K562 (cell line): ENCODE data around the gene SC5D. TPM values are rescaled to one million over a fixed set of nuclear protein-coding genes. Genes with fewer than 3 reads are reported as not detected.

ENCODE experiments used
- ATAC-seq: fragments of 200-7000 bp; cut with Tn5 transposase; 3 replicates; pipeline ENCODE4 v1.9.1; 2020; ENCODE audit warnings: moderate library complexity
- BruUV-seq: library from RNA; stranded (reverse); fragments of 400-500 nt; replicated peaks from 2 replicates; lab custom pipeline; 2021; lab: Mats Ljungman, UMichigan
- CTCF ChIA-PET: fragments of 300-600 bp; formaldehyde crosslinking; extraction: SDS; loops from one replicate; lab custom pipeline; 2021; ENCODE audit warnings: low intra/inter-chr PET ratio; lab: Yijun Ruan, JAX
- POLR2A ChIA-PET: fragments of 300-600, 350-650 bp; sonication (Branson Sonifier 250); formaldehyde crosslinking; extraction: SDS; loops from one replicate; lab custom pipeline; 2021; ENCODE audit warnings: antibody characterized with exemption, inconsistent platforms; lab: Yijun Ruan, JAX
- DNase-seq, 4 experiments: peaks; one replicate each; pipeline versions ENCODE4 v3.0.0 to v3.0.0-alpha.2; 2011 to 2018; ENCODE audit warnings: low spot score in 3 of 4, mixed read lengths in 3 of 4; ENCODE audit errors: extremely low read depth in 1 of 4
- FAIRE-seq: peaks from 2 replicates; lab custom pipeline; 2011; peaks lifted over from hg19 to GRCh38; lab: Jason Lieb, UNC
- H2AFZ ChIP-seq: 2 replicates; pipeline ENCODE4 v1.6.0; 2011; ENCODE audit warnings: low read depth, low read length, control low read depth, inconsistent platforms
- H3K27ac ChIP-seq: fragments of 200-600 bp; 3 replicates; pipeline ENCODE4 v1.8.0; 2011; ENCODE audit warnings: low read depth, mild to moderate bottlenecking, control low read depth, inconsistent platforms, low read length, moderate library complexity, mixed read lengths; ENCODE audit errors: extremely low read depth
- H3K27me3 ChIP-seq, 2 experiments: fragments of 300-600 bp in 1 of 2; 2 replicates in 1 of 2; 3 replicates in 1 of 2; pipeline versions ENCODE4 v1.6.0 to v1.8.0; 2011; ENCODE audit warnings: inconsistent platforms in 2 of 2, low read length in 2 of 2, mild to moderate bottlenecking in 1 of 2, mixed read lengths in 1 of 2, moderate library complexity in 1 of 2; ENCODE audit not compliant: control insufficient read depth in 2 of 2, insufficient read depth in 2 of 2
- H3K36me3 ChIP-seq: fragments of 300-600 bp; 3 replicates; pipeline ENCODE4 v1.8.0; 2011; ENCODE audit warnings: mild to moderate bottlenecking, low read length, inconsistent platforms; ENCODE audit not compliant: control insufficient read depth, insufficient read depth
- H3K4me1 ChIP-seq, 2 experiments: fragments of 200-600 bp in 1 of 2; replicated peaks in 1 of 2; 2 replicates in 1 of 2; 3 replicates in 1 of 2; pipeline versions ENCODE4 v1.5.1 to v1.8.0; 2011; ENCODE audit warnings: inconsistent platforms in 2 of 2, low read length in 2 of 2, mild to moderate bottlenecking in 1 of 2, mixed read lengths in 1 of 2, moderate library complexity in 1 of 2; ENCODE audit not compliant: control insufficient read depth in 2 of 2, insufficient read depth in 2 of 2
- H3K4me2 ChIP-seq: 2 replicates; pipeline ENCODE4 v1.6.1; 2011; ENCODE audit warnings: low read length, control low read depth, inconsistent platforms, mixed read lengths; ENCODE audit not compliant: insufficient read depth
- H3K4me3 ChIP-seq: fragments of 200-600 bp; sonication (generic), shearing (Covaris generic); 2 replicates; pipeline ENCODE4 v1.5.1; 2016; ENCODE audit warnings: control low read depth, inconsistent platforms
- H3K79me2 ChIP-seq: fragments of 200-600 bp; 3 replicates; pipeline ENCODE4 v1.8.0; 2011; ENCODE audit warnings: low read length, inconsistent platforms; ENCODE audit not compliant: control insufficient read depth, insufficient read depth
- H3K9ac ChIP-seq, 2 experiments: 2 replicates each; pipeline versions ENCODE4 v1.6.0 to v1.6.1; 2011; ENCODE audit warnings: low read depth in 2 of 2, low read length in 2 of 2, control low read depth in 1 of 2, inconsistent platforms in 1 of 2, mild to moderate bottlenecking in 1 of 2, mixed read lengths in 1 of 2; ENCODE audit not compliant: insufficient read depth in 1 of 2
- H3K9me1 ChIP-seq: one replicate; pipeline ENCODE4 v1.6.0; 2011; ENCODE audit warnings: inconsistent platforms, mild to moderate bottlenecking, low read length, moderate library complexity; ENCODE audit not compliant: control insufficient read depth, insufficient read depth
- H3K9me3 ChIP-seq: replicated peaks from 2 replicates; pipeline ENCODE4 v1.5.1; 2011; ENCODE audit warnings: low read depth, low read length, inconsistent platforms; ENCODE audit not compliant: control insufficient read depth, insufficient read depth
- H4K20me1 ChIP-seq: replicated peaks from 2 replicates; pipeline ENCODE4 v1.6.1; 2011; ENCODE audit warnings: low read length, inconsistent platforms, mixed read lengths; ENCODE audit not compliant: control insufficient read depth, insufficient read depth
- CCAR2 ChIP-seq: fragments of 200-400 bp; formaldehyde crosslinking; IDR thresholded peaks from 2 replicates; pipeline ENCODE4 v1.6.1; 2017; ENCODE audit warnings: mild to moderate bottlenecking, low read depth, low read length
- HNRNPL ChIP-seq: fragments of 200-400 bp; formaldehyde crosslinking; IDR thresholded peaks from 2 replicates; pipeline ENCODE4 v1.6.1; 2017; ENCODE audit warnings: low read depth, mild to moderate bottlenecking, low read length
- KDM1A ChIP-seq, 2 experiments: fragments of 450-650 bp; IDR thresholded peaks; 2 replicates each; pipeline ENCODE4 v1.6.1; 2016; ENCODE audit warnings: mild to moderate bottlenecking in 2 of 2
- MTA1 ChIP-seq: fragments of 450-650 bp; IDR thresholded peaks from 2 replicates; pipeline ENCODE4 v1.6.1; 2017; ENCODE audit warnings: borderline replicate concordance
- PCBP1 ChIP-seq: fragments of 200-400 bp; formaldehyde crosslinking; IDR thresholded peaks from 2 replicates; pipeline ENCODE4 v1.6.1; 2018; ENCODE audit warnings: mild to moderate bottlenecking, low read depth, low read length; ENCODE audit not compliant: poor library complexity, severe bottlenecking
- ZNF561 ChIP-seq: fragments of 450-650 bp; formaldehyde crosslinking; conservative IDR thresholded peaks from 2 replicates; pipeline ENCODE4 v1.4.0; 2020; ENCODE audit warnings: mild to moderate bottlenecking, moderate library complexity
- WGBS: fragments of 100-300 bp; shearing (Covaris generic); methylation state at CpG from one replicate; pipeline ENCODE4 v1.1.6; 2016; ENCODE audit warnings: low coverage, mixed read lengths; ENCODE audit not compliant: insufficient coverage; ENCODE audit errors: missing lambda C conversion rate; 5-methylcytosine and 5-hydroxymethylcytosine counted together
- in situ Hi-C: fragments of 300-500 bp; cut with MboI; formaldehyde crosslinking; loops from 4 replicates; pipeline ENCODE4 v1.15.0; 2018; ENCODE audit warnings: inconsistent platforms, mixed read lengths
- intact Hi-C: fragments of 100-400 bp; cut with micrococcal nuclease; formaldehyde crosslinking; loops from 2 replicates; pipeline ENCODE4 v1.14.2; 2022
- polyA plus RNA-seq, 8 experiments: library from polyadenylated mRNA; depleted of rRNA in 4 of 8; stranded (reverse) in 5 of 8; unstranded in 3 of 8; fragments of >200 nt; fragmentation: Nextera tagmentation in 2 of 8; fragmentation: Illumina TruSeq in 1 of 8; extraction: Ambion mirVana in 2 of 8; extraction: Trizol in 1 of 8; gene quantifications; 2 replicates each; pipeline versions ENCODE4 v1.2.1 to v1.2.3, GENCODE V29; 2011 to 2014; ENCODE audit warnings: inconsistent platforms in 1 of 8, missing spikeins in 1 of 8
- total RNA-seq, 7 experiments: library from RNA; depleted of rRNA in 6 of 7; stranded (reverse); fragments of >200 nt in 6 of 7; fragmentation: Illumina TruSeq in 2 of 7; extraction: Trizol in 2 of 7; gene quantifications; 2 replicates each; pipeline versions ENCODE4 v1.2.1 to v1.2.3, GENCODE V29; 2011 to 2021; ENCODE audit warnings: low replicate concordance in 1 of 7
- TF ChIP-seq, protein P1 (sequence below): sonication (generic); formaldehyde crosslinking; IDR thresholded peaks from 2 replicates; pipeline ENCODE4 v1.8.0; 2022; ENCODE audit warnings: mild to moderate bottlenecking, missing genetic modification reagents
- TF ChIP-seq, protein P2 (sequence below), 3 experiments: fragments of 200-800 bp in 1 of 3; fragments of 250-450 bp in 1 of 3; fragments of 450-650 bp in 1 of 3; sonication (Bioruptor Pico) in 1 of 3; sonication (Bioruptor generic) in 1 of 3; formaldehyde crosslinking in 1 of 3; IDR thresholded peaks; 2 replicates each; pipeline versions ENCODE4 v1.6.1 to v1.8.0; 2016 to 2022; ENCODE audit warnings: mild to moderate bottlenecking in 2 of 3, missing genetic modification characterization in 2 of 3, missing compliant biosample characterization in 1 of 3, moderate library complexity in 1 of 3
- TF ChIP-seq, protein P3 (sequence below): fragments of 250-450 bp; sonication (Bioruptor Pico); IDR thresholded peaks from 2 replicates; pipeline ENCODE4 v1.8.0; 2022; ENCODE audit warnings: inconsistent platforms
- TF ChIP-seq, protein P4 (sequence below): fragments of 450-650 bp; formaldehyde crosslinking; IDR thresholded peaks from 2 replicates; pipeline ENCODE4 v1.4.0; 2020; ENCODE audit warnings: mild to moderate bottlenecking, moderate library complexity

Gene SC5D
- total and polyA plus RNA-seq, 9 of the 15 experiments (the other 6 are each of a cell fraction or from before 2014, with no cell fraction given), result 7.6 to 84.0 (median 17.4) TPM

DNA sequence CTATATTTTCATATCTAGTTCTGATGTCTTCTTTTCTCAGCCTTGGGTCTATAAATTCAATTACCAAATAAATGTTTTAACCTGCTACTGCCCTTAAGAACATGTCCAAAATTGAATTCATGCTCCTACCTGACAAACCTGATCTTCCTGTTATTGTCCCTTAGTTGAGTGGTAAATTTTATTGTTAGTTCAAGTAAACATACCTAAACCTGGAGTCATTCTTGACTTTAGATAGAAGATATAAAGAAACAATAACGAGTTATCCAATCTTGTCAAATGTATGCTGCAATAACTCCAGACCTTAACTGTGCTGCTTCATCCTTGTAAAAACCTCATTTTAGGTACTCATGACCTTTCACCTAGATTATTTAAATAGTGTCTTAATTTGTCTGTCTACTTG, 34.6 kb upstream of the SC5D start:
- peak; percentile 44 for FAIRE-seq
- Histone ChIP-seq H3K9me1 (no peaks in the 10 kb centered on the region), H3K4me3 (no peak overlapping the region), H3K4me1 (no peaks in the 10 kb centered on the region), H3K36me3 (no peaks in the 10 kb centered on the region), H3K27ac (no peak overlapping the region), H3K4me2 (no peak overlapping the region), H3K9ac (no peak overlapping the region), H3K9me3 (no peaks in the 10 kb centered on the region), H3K27me3 (no peaks in the 10 kb centered on the region), H3K79me2 (no peaks in the 10 kb centered on the region), H2AFZ (no peak overlapping the region), H4K20me1 (no peaks in the 10 kb centered on the region)
- in situ Hi-C loops (no loop called here), intact Hi-C loops (no loop called here)
- BruUV-seq, result no TSS peak
- 0% methylated on average over 1 of the region's 1 CpG for WGBS
- POLR2A ChIA-PET, result no interaction called here
- no peak for DNase-seq
- TF ChIP-seq ZNF561, result no peak
- no peak for TF ChIP-seq CCAR2
- TF ChIP-seq PCBP1, result no peak
- TF ChIP-seq, protein P1, sequence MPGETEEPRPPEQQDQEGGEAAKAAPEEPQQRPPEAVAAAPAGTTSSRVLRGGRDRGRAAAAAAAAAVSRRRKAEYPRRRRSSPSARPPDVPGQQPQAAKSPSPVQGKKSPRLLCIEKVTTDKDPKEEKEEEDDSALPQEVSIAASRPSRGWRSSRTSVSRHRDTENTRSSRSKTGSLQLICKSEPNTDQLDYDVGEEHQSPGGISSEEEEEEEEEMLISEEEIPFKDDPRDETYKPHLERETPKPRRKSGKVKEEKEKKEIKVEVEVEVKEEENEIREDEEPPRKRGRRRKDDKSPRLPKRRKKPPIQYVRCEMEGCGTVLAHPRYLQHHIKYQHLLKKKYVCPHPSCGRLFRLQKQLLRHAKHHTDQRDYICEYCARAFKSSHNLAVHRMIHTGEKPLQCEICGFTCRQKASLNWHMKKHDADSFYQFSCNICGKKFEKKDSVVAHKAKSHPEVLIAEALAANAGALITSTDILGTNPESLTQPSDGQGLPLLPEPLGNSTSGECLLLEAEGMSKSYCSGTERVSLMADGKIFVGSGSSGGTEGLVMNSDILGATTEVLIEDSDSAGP (CRISPR knock-in tag), result no peak
- TF ChIP-seq, protein P2, sequence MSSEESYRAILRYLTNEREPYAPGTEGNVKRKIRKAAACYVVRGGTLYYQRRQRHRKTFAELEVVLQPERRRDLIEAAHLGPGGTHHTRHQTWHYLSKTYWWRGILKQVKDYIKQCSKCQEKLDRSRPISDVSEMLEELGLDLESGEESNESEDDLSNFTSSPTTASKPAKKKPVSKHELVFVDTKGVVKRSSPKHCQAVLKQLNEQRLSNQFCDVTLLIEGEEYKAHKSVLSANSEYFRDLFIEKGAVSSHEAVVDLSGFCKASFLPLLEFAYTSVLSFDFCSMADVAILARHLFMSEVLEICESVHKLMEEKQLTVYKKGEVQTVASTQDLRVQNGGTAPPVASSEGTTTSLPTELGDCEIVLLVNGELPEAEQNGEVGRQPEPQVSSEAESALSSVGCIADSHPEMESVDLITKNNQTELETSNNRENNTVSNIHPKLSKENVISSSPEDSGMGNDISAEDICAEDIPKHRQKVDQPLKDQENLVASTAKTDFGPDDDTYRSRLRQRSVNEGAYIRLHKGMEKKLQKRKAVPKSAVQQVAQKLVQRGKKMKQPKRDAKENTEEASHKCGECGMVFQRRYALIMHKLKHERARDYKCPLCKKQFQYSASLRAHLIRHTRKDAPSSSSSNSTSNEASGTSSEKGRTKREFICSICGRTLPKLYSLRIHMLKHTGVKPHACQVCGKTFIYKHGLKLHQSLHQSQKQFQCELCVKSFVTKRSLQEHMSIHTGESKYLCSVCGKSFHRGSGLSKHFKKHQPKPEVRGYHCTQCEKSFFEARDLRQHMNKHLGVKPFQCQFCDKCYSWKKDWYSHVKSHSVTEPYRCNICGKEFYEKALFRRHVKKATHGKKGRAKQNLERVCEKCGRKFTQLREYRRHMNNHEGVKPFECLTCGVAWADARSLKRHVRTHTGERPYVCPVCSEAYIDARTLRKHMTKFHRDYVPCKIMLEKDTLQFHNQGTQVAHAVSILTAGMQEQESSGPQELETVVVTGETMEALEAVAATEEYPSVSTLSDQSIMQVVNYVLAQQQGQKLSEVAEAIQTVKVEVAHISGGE (CRISPR knock-in tag; IDR thresholded peaks at IDR 0.05), result no peak
- TF ChIP-seq, protein P3, sequence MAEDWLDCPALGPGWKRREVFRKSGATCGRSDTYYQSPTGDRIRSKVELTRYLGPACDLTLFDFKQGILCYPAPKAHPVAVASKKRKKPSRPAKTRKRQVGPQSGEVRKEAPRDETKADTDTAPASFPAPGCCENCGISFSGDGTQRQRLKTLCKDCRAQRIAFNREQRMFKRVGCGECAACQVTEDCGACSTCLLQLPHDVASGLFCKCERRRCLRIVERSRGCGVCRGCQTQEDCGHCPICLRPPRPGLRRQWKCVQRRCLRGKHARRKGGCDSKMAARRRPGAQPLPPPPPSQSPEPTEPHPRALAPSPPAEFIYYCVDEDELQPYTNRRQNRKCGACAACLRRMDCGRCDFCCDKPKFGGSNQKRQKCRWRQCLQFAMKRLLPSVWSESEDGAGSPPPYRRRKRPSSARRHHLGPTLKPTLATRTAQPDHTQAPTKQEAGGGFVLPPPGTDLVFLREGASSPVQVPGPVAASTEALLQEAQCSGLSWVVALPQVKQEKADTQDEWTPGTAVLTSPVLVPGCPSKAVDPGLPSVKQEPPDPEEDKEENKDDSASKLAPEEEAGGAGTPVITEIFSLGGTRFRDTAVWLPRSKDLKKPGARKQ (CRISPR knock-in tag), result no peak
- no peak for TF ChIP-seq KDM1A (IDR thresholded peaks at IDR 0.05)
- no peak for TF ChIP-seq MTA1
- no peak for TF ChIP-seq HNRNPL
- TF ChIP-seq, protein P4, sequence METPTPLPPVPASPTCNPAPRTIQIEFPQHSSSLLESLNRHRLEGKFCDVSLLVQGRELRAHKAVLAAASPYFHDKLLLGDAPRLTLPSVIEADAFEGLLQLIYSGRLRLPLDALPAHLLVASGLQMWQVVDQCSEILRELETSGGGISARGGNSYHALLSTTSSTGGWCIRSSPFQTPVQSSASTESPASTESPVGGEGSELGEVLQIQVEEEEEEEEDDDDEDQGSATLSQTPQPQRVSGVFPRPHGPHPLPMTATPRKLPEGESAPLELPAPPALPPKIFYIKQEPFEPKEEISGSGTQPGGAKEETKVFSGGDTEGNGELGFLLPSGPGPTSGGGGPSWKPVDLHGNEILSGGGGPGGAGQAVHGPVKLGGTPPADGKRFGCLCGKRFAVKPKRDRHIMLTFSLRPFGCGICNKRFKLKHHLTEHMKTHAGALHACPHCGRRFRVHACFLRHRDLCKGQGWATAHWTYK (CRISPR knock-in tag), result no peak
- CTCF ChIA-PET, result no interaction called here
- no peak for ATAC-seq
